ENCODE data around the gene P2RY2.

P2RY2 gene

DNA sequence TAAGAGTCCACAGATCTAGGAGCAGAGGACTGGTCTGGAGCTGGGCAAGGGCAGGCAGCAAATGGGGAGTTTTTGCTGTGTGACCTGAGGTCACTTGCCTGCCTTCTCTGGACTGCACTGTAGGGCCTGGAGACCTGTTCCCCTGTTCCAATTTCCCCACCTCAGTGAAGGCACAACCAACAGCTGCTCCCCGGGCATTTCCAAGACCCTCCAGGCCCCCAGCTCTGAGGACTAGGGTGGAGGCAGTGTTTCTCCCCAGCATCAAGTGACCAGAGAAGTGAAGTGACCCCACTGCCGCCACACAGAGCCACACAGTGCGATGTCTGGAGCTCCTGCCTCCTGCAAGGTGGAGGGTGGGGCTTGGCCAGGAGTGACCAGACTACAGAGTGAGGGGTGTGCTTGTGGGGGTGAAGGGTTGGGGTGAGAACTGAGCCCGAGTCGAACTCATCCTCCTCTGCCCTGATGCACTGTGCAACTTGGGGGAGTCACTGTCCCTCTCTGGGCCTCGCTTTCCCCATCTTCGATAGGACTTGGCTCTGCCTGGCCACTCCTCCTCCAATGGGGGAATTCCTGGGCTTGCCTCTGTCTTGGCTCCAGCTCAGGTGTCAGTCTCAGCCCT lies 21.6 kb downstream of the P2RY2 start:
- Histone ChIP-seq H3K4me1 (ENCODE audit: control insufficient read depth, low read length) (peaks cover 9% of the 10 kb centered on the region), H3K9me3 (ENCODE audit: control insufficient read depth, insufficient read depth, low read length) (no peaks in the 10 kb centered on the region), H3K4me3 (ENCODE audit: low read length) (no peak overlapping the region), H3K9me2 (replicated peaks; ENCODE audit: control insufficient read depth, low read length) (no peaks in the 10 kb centered on the region), H3K27ac (ENCODE audit: low read depth, low read length) (no peak overlapping the region), H3K36me3 (ENCODE audit: control insufficient read depth, low read length) (no peaks in the 10 kb centered on the region), H3F3A (ENCODE audit: control insufficient read depth, insufficient read depth) (no peaks in the 10 kb centered on the region), H3K4me2 (ENCODE audit: low read length) (no peak overlapping the region), H4K20me1 (ENCODE audit: control insufficient read depth, insufficient read depth, low read depth, low read length) (no peaks in the 10 kb centered on the region; the same call in 1 of the 2 replicates), H3K27me3 (ENCODE audit: control insufficient read depth, low read length) (no peaks in the 10 kb centered on the region), H3K79me2 (ENCODE audit: control insufficient read depth, low read length) (no peaks in the 10 kb centered on the region)
- TF ChIP-seq EZH2phosphoT487 (IDR thresholded peaks at IDR 0.05; ENCODE audit: borderline replicate concordance, low read length): no peak
- TF ChIP-seq, protein P1, sequence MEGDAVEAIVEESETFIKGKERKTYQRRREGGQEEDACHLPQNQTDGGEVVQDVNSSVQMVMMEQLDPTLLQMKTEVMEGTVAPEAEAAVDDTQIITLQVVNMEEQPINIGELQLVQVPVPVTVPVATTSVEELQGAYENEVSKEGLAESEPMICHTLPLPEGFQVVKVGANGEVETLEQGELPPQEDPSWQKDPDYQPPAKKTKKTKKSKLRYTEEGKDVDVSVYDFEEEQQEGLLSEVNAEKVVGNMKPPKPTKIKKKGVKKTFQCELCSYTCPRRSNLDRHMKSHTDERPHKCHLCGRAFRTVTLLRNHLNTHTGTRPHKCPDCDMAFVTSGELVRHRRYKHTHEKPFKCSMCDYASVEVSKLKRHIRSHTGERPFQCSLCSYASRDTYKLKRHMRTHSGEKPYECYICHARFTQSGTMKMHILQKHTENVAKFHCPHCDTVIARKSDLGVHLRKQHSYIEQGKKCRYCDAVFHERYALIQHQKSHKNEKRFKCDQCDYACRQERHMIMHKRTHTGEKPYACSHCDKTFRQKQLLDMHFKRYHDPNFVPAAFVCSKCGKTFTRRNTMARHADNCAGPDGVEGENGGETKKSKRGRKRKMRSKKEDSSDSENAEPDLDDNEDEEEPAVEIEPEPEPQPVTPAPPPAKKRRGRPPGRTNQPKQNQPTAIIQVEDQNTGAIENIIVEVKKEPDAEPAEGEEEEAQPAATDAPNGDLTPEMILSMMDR (IDR thresholded peaks at IDR 0.05; ENCODE audit: low read depth, low read length, poor library complexity, severe bottlenecking): no peak

DNA sequence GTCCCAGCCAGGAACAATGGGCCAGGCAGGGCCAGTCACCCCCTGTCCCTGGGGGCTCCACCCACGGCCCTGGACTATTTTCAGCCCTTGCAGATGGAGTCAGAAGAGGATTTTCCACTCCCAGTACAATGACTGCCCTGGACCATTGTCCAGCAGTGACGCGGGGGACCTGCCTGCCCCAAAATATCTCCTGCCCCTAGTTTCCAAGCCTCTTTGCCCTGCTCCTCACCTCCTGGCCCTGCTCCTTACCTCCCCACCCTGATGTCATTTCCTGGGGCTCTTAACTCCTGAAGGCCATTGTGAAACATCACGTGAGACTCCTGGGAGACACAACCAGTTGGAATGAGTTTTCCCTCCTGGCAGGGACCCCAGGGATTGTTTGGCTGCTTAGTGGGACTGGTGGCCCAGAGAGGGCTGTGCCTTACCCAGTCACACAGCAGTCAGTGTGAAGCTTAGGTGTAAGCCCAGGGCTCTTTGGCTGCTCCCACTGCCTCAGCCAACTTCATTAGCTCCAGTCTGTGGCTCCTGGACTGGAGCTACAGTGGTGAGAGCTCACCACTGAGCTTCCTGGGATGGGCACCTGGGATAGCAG lies 22.2 kb downstream of the P2RY2 start:
- no peak overlapping the region for H3K27ac ChIP-seq (ENCODE audit: low read depth, low read length)
- H3K4me1 ChIP-seq (ENCODE audit: control insufficient read depth, low read length): peaks cover 9% of the 10 kb centered on the region
- H3K9me2 ChIP-seq (replicated peaks; ENCODE audit: control insufficient read depth, low read length): no peaks in the 10 kb centered on the region
- no peaks in the 10 kb centered on the region for H3K27me3 ChIP-seq (ENCODE audit: control insufficient read depth, low read length)
- H3K4me2 ChIP-seq (ENCODE audit: low read length): no peak overlapping the region
- no peaks in the 10 kb centered on the region for H3K79me2 ChIP-seq (ENCODE audit: control insufficient read depth, low read length)
- no peaks in the 10 kb centered on the region; the same call in 1 of the 2 replicates for H4K20me1 ChIP-seq (ENCODE audit: control insufficient read depth, insufficient read depth, low read depth, low read length)
- no peaks in the 10 kb centered on the region for H3K36me3 ChIP-seq (ENCODE audit: control insufficient read depth, low read length)
- H3F3A ChIP-seq (ENCODE audit: control insufficient read depth, insufficient read depth): no peaks in the 10 kb centered on the region
- no peaks in the 10 kb centered on the region for H3K9me3 ChIP-seq (ENCODE audit: control insufficient read depth, insufficient read depth, low read length)
- H3K4me3 ChIP-seq (ENCODE audit: low read length): no peak overlapping the region
- TF ChIP-seq, protein P1 (IDR thresholded peaks at IDR 0.05; ENCODE audit: low read depth, low read length, poor library complexity, severe bottlenecking): no peak
- no peak for TF ChIP-seq EZH2phosphoT487 (IDR thresholded peaks at IDR 0.05; ENCODE audit: borderline replicate concordance, low read length)

DNA sequence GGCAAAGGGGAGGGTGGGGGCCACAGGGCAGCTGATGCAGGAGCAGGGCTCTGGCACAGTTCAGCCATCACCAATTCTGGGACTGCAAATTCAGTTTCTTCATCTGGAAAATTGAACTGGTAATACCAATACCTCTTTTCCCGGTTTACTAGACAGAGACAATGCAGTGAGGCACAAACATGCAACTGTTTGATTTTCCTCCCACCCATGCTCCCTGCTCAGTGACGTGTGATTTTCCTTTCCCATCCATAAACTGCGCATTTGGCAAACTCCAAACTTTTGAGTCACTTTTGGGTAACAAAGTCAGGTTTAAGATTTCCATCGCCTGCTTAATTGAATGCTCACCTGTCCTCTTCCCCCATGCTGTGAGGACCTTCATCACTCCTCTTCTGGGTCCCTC lies 23.2 kb downstream of the P2RY2 start:
- no peaks in the 10 kb centered on the region for H3K9me2 ChIP-seq (replicated peaks; ENCODE audit: control insufficient read depth, low read length)
- peaks cover 9% of the 10 kb centered on the region for H3K4me1 ChIP-seq (ENCODE audit: control insufficient read depth, low read length)
- H3K4me3 ChIP-seq (ENCODE audit: low read length): no peak overlapping the region
- H3K27ac ChIP-seq (ENCODE audit: low read depth, low read length): no peak overlapping the region
- 0 out of 2 replicates have a peak, but pooled peaks cover 4% of the 10 kb centered on the region for H3K27me3 ChIP-seq (ENCODE audit: control insufficient read depth, low read length)
- H3F3A ChIP-seq (ENCODE audit: control insufficient read depth, insufficient read depth): no peaks in the 10 kb centered on the region
- H3K36me3 ChIP-seq (ENCODE audit: control insufficient read depth, low read length): no peaks in the 10 kb centered on the region
- H3K4me2 ChIP-seq (ENCODE audit: low read length): no peak overlapping the region
- H3K9me3 ChIP-seq (ENCODE audit: control insufficient read depth, insufficient read depth, low read length): no peaks in the 10 kb centered on the region
- H3K79me2 ChIP-seq (ENCODE audit: control insufficient read depth, low read length): no peaks in the 10 kb centered on the region
- no peak for TF ChIP-seq EZH2phosphoT487 (IDR thresholded peaks at IDR 0.05; ENCODE audit: borderline replicate concordance, low read length)
- TF ChIP-seq, protein P1 (IDR thresholded peaks at IDR 0.05; ENCODE audit: low read depth, low read length, poor library complexity, severe bottlenecking): no peak
- H4K20me1 ChIP-seq (ENCODE audit: control insufficient read depth, insufficient read depth, low read depth, low read length): no peaks in the 10 kb centered on the region; the same call in 1 of the 2 replicates

Data from DOHH2 (cell line).